NCI-H774 (cell line): ENCODE results near the gene EPHA4.
A peak's percentile ranks its signal among the peaks of the same experiment; 100 is the strongest.

Experiments used
- DNase-seq: peaks from one replicate; lab custom pipeline; 2025; lab: John Stamatoyannopoulos, UW

The EPHA4 gene

DNA sequence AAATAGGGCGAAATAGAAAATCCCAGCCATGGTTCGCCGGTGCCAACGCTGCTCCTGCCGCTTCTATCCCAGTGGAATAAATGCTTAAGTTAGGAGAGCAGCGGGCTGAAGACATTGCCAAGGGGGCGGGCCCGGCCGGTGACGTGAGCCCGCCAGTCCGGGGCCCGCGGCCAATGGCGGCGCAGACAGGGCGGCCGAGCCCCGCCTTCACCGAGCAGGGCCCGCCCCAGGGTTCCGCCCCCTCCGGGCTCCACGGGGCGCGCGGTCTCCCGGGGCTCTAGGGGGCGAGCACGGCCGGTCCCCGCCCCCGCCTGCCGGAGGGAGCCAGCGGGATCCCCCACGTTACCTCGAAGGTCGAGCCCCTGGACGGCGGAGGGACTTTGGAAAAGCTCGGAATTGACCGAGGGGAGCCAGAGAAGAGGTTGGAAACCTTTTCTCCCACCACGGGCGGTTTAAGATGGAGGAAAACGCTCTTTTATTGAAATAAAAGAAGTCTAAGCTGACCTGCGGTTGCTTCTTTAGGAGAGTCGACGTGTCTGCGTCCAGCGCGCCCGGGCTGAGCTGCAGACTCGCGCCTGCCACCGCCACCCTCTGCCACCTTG lies at the start of gene EPHA4:
Gene EPHA4 (minus strand): TSS at position 86 of the 602 bp plus-strand sequence. CDS start 56 bp downstream, at position 30.
- DNase-seq: peak; percentile 86

DNA sequence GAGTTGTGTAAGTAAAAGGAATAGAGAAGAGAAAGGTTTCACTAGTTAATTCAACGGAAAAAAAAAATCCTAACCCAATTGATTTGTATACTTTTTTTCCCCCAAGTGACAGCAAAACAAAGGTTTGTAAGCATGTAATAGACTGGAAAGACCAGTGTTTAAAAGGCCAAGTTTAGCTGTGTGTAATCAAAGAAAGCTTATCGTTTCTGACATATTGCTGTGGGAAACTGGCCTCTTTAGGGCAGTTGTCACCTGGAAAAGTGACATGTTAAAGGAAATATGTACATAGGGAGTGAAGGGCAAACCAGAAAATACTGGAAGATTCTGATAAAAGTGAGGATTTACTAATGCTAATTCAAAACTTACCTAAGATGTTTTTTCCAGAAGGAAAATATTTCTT lies 45.9 kb upstream of the EPHA4 start:
- DNase-seq: no peak

DNA sequence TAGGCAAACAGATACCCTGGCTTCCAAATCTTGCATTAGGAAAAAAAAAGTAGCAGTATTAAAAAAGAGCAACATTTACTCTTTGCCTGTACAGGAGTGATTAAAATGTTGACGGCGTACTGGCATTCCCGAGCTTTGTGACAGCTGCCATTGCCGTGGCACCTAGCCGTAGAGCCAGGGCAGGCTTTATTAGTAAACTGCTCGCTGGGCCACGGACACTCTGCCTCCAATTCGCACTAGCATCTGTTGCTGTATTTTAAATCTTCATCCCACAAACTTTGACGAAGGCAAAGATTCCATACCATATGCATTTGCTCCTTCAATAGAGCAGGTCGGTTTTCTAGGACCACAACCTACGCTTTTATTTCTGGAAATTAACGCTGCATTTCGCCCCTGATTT lies 44.5 kb upstream of the EPHA4 start:
- DNase-seq: no peak

DNA sequence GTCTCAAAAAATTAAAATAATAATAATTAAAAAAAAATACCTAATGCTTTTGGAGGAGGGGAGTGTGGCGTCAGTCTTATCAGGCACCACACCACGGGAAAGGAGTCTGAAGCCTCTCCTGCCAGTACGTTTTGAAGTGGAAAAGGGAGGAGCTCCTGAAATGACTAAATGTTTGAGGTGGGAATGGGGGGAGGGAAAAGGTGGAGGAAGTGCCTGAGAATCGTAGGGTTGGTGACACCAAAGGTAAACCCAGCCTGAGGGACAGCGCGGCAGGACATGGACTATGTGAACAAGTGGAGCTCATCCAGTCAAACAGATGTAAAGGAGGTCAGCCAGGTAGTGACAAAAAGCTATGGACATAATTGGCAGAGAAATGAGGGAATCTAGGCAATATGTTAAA lies 42.2 kb upstream of the EPHA4 start:
- no peak for DNase-seq

DNA sequence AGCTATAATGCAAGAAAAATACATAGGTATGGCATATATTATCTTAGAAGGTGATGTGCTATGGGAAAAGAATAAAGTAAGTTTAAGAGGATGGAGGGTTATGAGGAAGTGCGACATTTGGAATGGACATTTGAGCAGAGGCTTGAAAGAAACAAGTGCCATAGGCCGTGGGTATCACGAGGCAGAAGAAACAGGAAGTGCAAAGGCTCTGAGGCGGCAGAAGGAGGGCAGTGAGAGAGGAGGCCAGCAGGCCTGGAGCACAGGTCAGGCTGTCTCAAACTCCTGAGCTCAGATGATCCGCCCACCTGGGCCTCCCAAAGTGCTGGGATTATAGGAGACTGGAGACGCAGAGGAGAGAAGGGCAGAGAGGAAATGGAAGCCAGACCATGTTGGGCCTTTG lies 40.7 kb upstream of the EPHA4 start:
- no peak for DNase-seq

DNA sequence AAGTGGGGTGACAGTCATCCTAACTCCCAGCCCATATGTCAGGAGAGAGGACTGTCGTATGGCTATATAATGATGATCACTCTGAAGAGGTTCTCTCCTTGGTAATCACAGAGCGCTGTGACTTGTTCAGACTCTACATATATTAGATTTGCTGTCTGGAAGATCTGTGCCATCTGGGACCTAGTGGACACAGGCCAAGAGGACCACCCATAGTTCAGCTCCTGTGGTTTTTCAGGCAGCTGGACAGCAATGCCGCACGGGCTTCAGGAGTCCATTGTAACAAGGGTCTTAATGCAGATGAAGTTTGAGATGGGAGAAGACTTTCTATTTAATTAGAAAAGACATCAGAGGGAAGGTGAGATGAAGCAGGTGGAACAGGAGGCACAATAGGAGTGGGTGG lies 40.1 kb upstream of the EPHA4 start:
- DNase-seq: no peak

DNA sequence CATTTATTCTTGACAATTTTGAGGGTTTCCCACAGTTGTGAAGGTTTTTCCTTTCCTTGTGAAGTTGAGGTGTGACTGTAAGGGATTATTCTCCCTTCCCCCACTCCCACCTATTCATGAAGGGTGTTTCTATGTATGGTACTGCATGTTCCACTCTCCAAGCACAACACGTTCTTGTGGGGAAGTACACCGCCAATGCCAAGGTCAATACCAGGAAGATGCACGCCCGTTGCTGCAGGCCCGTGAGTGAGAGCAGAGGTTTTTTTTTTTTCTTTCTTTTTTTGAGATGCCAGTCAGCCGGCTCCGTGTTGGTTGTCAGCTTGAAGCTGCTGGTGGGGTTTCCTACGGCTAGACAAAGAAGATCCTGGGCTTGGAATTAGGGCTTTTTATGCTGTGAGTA lies 38.6 kb upstream of the EPHA4 start:
- DNase-seq: no peak

DNA sequence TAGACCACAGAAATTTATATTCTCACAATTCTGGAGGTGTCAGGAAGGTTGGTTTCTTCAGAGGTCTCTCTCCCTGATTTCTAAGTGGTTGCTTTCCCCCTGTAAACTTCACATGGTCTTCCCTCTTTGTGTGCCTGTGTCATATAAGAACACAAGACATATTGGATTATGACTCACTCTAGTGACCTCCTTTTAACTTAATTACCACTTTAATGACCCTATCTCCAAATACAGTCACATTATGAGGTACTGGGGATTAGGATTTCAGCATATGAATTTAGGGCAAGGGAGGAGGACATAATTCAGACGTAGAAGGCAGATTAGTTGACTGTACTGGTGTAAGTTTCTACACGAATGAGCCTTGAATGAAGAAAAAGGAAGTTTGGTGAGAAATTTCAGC lies 38.2 kb upstream of the EPHA4 start:
- DNase-seq: no peak

DNA sequence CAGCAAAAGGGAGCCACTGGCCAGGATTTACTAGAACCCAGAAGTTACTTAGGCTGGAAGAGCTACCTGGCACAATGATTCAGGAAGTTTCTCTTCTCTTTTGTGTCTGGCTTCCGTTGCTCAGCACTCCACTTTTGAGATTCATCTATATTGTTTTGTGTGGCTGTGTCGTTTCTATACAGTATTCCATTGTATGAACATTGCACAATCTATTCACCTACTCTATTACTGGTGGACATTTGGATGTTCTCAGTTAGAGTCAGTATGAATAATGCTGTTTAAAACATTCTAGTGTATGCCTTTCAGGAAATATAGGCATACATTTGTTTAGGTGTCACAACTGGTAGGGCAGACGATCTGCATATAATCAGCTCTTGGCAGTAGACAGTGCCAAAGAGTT lies 36.3 kb upstream of the EPHA4 start:
- DNase-seq: no peak

DNA sequence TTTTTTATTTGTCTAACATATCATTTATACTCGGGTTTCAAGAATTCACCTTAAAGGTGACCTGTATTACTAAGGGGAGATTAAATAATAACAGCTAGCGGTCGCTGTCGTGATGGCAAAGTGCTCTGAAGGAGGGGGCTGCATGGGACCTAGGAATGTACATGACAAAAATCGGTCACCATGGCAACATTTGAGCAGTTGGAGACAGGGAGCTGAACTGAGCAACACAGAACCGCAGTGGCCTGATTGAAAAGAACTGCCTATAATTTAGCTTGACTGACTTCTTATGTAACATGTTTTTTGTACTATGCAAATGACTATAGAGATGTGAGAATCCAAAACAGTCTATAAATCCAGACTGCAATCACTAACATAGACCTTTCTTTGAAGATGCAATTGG lies 34.3 kb upstream of the EPHA4 start:
- DNase-seq: no peak

DNA sequence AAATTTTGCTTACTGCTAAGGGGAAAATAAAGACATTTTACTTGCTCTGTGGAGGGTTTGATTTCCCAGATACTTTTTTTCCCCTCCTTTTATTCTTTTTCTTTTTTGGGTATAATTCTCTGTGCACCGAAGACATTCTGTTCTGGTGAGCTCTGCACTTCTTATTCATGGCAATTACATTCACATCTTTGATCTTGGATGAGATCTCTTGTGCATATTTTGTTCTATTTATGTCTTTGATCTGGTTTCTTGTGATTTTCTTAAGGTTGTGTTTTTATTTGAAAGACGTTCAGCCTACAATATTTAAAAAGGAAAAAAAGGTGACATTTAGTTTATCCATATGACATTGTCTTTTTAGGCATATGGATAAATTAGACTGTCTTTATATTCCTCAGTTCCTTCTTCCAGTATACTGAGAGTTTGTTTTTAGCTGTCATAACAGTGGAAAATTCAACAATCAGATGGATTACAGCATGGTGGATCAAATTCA lies 33.7 kb upstream of the EPHA4 start:
- no peak for DNase-seq

DNA sequence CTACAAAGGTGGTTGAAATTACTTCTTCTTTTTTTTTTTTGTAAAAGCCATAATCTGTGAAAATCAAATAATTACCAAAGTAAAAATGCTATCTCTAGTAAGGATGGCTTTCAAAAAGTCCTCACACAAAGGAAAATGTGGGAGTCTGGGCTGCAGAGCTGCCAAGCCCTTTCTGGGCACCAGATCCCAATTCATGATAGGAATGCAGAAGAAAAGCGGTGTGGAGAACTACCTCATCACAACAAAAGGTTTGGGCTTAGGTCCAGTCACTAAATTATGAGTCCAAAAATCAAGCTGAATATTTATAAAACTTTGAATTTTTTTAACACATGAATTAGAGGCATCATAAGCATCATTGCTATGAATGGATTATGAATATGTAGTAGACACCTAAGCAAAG lies 30.8 kb upstream of the EPHA4 start:
- DNase-seq: no peak

DNA sequence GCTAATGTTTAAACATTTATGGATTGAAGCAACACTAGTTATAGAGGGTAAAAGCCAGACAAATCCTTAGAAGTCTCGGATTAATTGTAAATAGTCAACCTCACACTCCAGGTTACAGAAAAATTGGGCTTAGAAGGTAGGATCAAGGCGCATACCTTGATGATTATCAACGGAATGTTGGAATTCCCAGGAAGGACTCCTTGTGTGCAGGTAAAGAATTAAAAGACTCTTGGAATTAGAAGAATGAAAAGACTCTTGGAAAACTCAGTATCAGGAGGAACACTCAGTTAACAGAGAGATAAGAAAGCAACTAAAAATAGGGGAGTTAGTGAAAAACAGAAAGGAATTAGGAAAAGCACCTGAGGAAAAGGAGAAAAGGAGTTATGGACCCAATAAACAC lies 29.3 kb upstream of the EPHA4 start:
- DNase-seq: no peak

DNA sequence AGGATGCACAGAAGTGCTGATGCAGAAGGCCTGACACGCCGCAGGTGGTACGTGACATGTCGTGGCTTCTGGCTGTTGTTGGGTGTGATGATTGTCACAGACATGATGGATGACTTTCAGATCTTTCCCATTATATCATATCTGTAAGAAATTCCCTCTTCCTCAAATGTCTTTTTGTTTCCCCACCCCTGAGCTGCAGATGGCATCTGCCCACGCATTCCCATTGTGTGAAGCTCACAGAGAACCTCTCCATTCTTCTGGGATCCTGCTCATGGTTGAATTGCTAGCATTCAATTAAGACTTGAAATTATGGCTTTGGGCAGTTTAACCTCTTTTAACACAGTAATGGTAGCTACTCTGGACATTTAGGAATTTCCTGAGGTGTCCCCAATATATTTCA lies 28.3 kb upstream of the EPHA4 start:
- no peak for DNase-seq

DNA sequence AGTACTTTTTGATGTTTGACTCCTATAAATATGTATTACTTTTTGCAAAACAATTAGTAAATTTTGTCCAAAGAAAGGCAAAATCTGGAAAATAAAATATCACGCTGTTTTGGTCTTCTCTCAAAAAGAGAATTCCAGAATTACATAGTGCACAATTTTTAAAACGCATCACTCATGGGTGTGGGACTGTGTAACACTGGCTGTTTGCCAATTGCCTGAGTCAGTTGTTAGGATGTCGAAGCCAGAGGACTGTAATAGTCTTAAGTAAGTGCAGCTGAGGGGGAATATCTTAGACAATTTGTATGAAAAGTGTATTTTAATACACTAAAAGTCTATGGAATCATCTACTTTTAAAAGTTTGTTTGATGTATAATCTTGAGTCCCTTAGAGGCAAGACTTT lies 24.1 kb upstream of the EPHA4 start:
- no peak for DNase-seq

DNA sequence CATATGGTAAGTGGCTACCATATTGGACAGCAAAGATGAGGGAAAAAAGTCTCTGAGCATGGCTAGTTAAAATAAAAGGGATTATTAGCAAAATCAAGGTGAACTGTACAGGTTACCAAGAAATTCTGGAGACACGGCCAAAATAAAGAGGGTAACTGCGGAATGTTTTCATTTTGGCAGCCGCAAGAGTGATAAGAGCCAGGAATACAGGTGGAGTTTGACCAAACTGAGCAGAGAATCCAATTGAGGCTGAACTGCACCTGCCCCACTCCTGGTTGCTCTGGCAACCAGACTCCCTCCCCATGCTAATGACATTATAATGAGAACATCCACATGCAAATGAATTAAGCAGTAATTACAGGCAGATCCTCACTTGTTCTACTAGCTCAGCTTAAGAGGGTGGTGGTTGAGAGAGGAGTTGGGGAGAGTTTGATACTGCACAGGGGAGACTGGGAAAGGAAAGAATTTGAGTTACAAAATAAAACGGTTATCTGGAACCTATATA lies 18.8 kb upstream of the EPHA4 start:
- DNase-seq: peak; percentile 57

DNA sequence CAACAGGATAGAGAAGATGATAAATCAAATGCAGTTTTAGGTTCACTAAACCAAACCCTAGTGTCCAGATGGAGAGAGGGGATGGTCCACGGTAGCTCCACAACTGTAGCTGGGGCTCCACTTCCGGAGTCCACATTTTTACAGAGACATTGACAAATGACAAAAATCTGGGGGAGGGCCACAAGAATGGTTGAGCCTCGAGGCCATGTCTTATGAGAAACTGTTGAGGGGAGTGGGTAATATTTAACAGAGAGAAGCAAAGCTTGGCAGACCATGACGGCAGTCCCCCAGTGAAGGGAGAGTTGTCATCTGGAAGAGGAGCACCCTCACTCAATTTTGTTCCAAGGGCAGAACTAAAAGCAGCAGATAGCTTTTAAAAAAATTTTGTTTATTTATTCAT lies 17.6 kb upstream of the EPHA4 start:
- no peak for DNase-seq

DNA sequence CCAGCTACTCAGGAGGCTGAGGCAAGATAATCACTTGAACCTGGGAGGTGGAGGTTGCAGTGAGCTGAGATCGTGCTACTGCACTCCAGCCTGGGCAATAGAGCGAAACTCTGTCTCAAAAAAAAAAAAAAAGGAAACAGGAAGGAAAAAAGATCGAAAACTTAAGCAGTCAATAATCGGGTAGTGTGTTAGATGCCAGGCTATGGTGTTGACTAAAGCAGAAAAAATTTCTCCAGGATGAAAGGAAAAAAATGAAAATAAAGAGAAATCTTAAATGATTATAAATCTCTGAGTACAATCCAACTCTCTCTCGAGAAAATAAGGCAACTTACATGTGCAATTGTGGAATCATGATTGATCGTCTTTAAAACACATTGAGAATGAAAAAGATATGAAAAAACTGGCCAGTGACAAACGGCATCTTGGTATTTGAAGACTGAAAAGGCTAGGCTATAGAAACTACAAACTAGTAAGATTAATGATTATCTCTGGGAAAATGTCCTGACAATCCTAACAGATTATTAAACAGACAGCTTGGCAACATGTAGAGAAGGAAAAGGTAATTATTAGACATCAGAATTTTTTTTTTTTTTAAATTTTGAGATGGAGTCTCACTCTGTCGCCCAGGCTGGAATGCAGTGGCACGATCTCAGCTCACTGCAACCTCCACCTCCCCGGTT lies 16.3 kb upstream of the EPHA4 start:
- no peak for DNase-seq

DNA sequence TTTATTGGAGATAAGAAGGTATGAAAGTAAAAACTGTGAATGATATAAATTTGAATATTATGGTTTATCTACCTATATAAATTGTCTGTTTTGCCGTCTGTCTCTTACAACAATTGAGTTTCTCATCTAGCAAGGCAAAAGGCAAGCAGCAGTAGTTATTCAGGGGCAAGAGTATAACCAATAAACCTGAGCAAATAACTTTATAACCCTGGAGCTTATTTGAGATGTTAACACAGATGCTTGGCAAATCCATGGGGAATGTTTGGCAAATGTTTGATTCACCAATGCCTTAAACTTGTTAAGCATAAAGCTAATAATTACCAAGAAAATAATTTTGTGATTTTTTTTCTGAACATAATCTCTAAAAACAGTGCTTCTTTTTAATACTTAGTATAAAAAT lies 9.9 kb upstream of the EPHA4 start:
- no peak for DNase-seq

DNA sequence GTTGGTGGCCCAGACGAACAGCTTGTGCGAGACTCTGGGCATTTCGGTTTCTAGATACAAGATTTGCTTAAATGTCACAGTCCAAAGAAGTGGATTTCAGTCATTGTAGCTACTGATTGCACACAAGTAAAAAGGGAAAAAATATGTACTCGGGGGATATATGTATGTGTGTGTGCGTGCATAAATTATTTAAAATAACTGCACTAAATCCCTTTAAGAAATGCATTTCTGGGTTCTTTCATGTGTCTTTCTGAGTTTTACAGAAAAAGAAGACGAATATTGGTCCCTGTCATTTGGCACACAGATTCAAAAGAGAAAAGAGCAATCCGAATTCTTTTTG lies 2.1 kb upstream of the EPHA4 start:
- DNase-seq: no peak

DNA sequence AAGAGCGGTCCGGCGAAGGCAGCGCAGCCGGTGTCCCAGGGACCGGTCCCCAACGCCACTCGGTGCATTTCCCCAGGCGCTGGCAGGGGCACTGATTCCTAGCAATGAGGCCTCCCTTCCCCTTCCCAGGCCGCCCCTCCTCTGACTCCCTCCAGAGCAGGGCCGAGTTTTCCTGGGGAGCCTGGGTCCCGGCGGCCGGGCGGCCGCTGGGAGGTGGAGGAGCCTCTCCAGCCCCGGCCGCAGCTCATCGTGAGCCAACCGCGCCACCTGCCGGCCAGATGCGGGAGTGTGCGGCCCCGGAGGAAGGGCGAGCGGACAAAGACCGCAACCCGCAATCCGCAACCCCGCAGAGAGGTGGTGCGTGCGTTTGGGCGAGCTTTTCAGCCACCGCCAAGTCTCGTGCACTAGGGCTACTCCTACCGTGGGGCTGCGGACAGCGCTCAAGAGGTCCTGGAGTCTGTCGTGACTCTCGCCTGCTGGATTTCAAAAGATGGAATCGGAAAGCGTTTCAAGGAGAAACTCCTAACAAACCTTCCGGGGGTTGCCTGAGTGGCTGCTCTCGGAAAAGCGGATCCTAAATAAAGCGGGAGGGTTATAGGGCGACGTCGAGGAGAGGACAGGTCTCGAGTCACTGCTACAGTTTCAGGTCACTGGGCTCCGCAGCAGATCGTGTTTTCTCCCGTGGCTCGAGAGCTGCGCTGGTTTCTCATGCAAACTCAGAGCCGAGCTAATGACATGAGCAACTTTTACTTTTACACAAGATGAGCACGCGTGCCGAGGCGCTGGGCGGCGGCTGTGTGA lies 1.5 kb upstream of the EPHA4 start:
- DNase-seq: peak; percentile 84

DNA sequence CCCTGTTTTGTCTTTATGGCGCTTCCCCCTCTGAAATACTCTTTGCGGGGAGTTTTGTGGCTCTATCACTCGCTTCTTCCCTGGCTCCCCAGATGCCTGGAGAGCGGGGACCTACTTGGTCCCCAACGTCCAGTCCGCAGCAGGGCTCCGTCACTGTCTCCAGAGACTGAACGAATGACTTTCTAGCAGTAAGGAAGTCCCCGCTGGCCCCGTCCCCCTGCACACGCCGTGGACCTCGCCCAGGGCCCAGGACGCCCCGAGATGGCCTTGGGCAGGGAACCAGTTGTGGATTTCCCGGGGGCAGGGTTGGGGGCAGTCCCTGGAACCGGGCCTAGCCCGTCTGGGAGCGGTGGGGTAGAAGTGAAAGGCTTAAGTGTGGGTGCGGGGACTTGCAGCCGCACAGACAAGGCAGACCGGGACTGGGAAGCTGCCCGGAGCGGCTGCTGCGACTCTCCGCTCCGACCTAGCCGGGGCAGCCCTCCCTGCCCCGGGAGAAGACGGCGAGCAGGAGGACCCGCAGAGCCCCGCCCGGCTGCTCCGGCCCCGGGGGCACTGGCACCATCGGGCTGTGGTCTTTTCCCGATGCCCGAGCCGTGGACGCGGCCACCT lies 821 bp upstream of the EPHA4 start:
- peak; percentile 42 for DNase-seq
